Activated CD4-positive, CD25-positive, alpha-beta regulatory T cell treated with anti-CD3 and anti-CD28 coated beads, Interleukin-2, amount 50 U/mL, for 72 hours (primary cell): Measurements from ENCODE around the gene CHST13.
"Not testable (repeated sequence)": the region's sequence is repeated elsewhere in the genome, so short reads cannot be mapped to it uniquely, and the experiment has no call there.

Experiments used
- DNase-seq: peaks from one replicate; pipeline ENCODE4 v3.0.0; 2021

CHST13 gene

DNA sequence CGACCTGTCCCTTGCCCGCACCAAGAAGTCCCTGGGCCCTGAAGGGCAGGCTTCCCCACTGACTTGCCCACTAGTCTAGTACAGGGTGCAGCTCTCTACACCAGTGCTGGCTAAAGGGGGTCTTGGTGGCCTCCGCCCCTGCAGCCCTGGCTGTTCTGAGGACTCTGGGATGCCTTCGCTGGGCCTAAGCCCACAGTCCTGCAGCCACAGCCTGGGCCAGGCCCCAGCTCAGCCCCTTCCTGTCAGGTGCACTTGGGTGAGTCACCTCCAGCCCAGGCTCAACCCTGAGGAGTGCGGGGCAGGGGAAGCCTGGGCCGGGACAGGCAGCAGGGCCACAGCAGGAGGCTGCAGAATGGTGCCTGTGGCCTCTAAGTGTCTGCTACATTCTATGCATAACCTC lies 33.8 kb downstream of the CHST13 start:
- DNase-seq: no peak

- no peak for DNase-seq
These were observed 34.5 kb downstream of the CHST13 start, which contains the start of gene C3orf22 for GRCh38 chr3:126558336-126559071. C3orf22 (minus strand) TSS chr3:126558932; CDS start chr3:126553390, 5,542 bp downstream.

- no peak for DNase-seq
These were observed 38.9 kb downstream of the CHST13 start for GRCh38 chr3:126562737-126563276.

GRCh38 chr3:126567696-126568438 lies 43.9 kb downstream of the CHST13 start:
- DNase-seq: no peak

GRCh38 chr3:126568776-126569342 lies 44.9 kb downstream of the CHST13 start:
- DNase-seq: no peak

DNA sequence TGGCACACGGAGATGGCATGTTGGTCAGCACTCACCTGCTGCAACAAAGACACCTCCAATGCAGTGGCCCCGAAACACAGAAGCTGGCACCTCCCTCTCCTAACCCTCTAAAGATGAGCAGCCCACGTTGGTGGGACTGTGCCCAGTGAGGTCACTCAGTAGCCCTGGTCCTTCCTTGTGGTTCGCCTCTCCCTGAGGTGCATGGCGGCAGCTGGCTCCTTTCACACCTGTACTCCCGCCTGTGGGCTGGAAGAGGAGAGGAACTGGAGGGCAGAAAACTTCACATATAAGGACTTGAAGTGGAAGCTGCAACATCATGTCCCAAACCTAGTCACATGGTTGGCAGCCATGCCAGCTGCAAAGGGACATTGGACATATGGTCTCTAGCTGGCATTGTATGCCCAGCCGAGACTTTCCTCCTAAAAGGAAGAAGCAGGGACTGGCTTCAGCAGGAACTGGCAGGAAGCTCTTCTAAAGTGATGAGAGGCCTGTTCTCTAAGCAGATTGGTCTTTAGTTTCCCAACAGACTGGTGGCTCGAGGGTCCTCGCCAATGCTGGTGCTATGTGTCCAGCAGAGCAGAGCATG lies 45.5 kb downstream of the CHST13 start:
- DNase-seq: no peak

- no peak for DNase-seq
These were observed 46.2 kb downstream of the CHST13 start for GRCh38 chr3:126570103-126570541.

- DNase-seq: no peak
These were observed 47.1 kb downstream of the CHST13 start for GRCh38 chr3:126571078-126571477.

GRCh38 chr3:126573492-126574117 lies 49.6 kb downstream of the CHST13 start:
- DNase-seq: no peak

GRCh38 chr3:126577261-126577660 lies 53.3 kb downstream of the CHST13 start:
- no peak for DNase-seq

- DNase-seq: no peak
These were observed 54.7 kb downstream of the CHST13 start for GRCh38 chr3:126578702-126579101.

DNA sequence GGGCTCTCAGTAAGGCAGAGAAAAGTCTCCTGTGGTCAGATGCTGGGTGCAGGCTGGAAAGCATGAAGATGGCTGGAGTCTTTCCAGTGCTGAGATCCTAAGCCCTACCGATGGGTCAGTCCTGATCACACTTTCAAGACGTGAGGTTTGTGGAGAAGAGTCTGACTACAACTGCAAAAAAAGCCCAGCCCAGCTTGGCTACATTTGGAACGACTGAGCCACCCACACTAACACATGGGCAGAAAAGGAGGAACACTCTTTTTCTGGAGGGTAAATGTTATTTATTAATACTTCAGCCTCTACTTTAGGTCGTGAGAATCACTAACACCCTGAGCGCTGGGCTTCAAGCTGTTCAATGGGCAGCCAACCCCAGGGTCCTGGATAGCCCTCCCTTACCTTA lies 56.8 kb downstream of the CHST13 start:
- no peak for DNase-seq

- DNase-seq: no peak
These were observed 57.6 kb downstream of the CHST13 start for GRCh38 chr3:126581569-126581968.

DNA sequence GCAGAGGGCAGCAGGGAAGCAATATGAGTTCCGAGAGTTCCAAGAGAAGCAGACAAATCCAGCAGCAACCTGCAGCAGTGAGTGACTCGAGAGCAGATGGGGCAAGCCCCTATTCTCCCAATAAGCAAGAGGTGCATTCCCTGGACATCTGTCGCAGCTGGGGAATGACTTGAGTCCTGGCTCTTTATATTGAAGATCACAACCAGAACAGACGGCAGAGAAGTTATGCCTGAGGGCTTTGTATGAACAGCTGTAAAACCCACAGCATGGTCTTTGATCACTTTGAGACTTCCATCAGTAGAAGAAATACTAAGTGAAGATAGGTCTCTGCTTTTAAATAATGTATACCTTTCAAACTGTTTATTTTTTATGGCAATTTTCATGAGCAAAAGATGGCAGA lies 58.4 kb downstream of the CHST13 start:
- DNase-seq: no peak

DNA sequence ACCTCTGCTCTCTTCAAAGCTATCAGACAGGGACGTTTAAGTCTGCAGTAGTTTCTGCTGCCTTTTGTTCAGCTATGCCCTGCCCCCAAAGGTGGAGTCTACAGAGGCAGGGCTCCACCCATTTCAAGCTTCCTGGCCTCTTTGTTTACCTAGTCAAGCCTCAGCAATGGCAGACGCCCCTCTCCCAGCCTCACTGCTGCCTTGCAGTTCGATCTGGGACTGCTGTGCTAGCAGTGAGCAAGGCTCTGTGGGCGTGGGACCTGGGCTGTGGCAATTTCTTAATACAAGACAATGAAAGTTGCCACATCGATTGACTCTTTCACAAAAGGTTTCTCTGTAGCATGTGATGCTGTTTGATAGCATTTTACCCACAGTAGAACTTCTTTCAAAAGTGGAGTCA lies 67.6 kb downstream of the CHST13 start:
- not testable (repeated sequence) for DNase-seq
